HepG2 (cell line): ENCODE data around the gene VPS25. TPM values are rescaled to one million over a fixed set of nuclear protein-coding genes. Genes with fewer than 3 reads are reported as not detected.

Source experiments
- ATAC-seq: fragments of 200-7000 bp; cut with Tn5 transposase; 3 replicates; pipeline ENCODE4 v1.9.1; 2020; ENCODE audit warnings: mild to moderate bottlenecking, moderate library complexity
- BruUV-seq: library from RNA; stranded (reverse); fragments of 400-500 nt; replicated peaks from 2 replicates; lab custom pipeline; 2021; lab: Mats Ljungman, UMichigan
- CTCF ChIA-PET: fragments of 300-600 bp; formaldehyde crosslinking; extraction: SDS; loops from one replicate; lab custom pipeline; 2021; ENCODE audit warnings: low total read pairs, inconsistent platforms, low intra/inter-chr PET ratio; lab: Yijun Ruan, JAX
- POLR2A ChIA-PET: fragments of 350-600 bp; sonication (Branson Sonifier 250); formaldehyde crosslinking; loops from one replicate; lab custom pipeline; 2020; ENCODE audit warnings: antibody characterized with exemption, inconsistent platforms; lab: Yijun Ruan, JAX
- DNase-seq: peaks from one replicate; pipeline ENCODE4 v3.0.0-alpha.2; 2015; ENCODE audit warnings: low spot score
- FAIRE-seq: peaks from 3 replicates; lab custom pipeline; 2011; peaks lifted over from hg19 to GRCh38; lab: Jason Lieb, UNC
- H2AFZ ChIP-seq: one replicate; pipeline ENCODE4 v1.6.1; 2011; ENCODE audit warnings: low read length, inconsistent platforms
- H3K27ac ChIP-seq: fragments of 300-600 bp; 3 replicates; pipeline ENCODE4 v1.8.0; 2011; ENCODE audit warnings: mixed run types, mild to moderate bottlenecking, mixed read lengths, low read length, inconsistent platforms; ENCODE audit not compliant: insufficient read depth; ENCODE audit errors: extremely low read length
- H3K27me3 ChIP-seq, 2 experiments: fragments of 200-600 bp in 1 of 2; 2 replicates in 1 of 2; 3 replicates in 1 of 2; pipeline versions ENCODE4 v1.6.0 to v1.8.0; 2011; ENCODE audit warnings: low read length in 2 of 2, mild to moderate bottlenecking in 2 of 2, moderate library complexity in 2 of 2, inconsistent platforms in 1 of 2; ENCODE audit not compliant: insufficient read depth in 2 of 2, control insufficient read depth in 1 of 2
- H3K36me3 ChIP-seq, 2 experiments: fragments of 200-600 bp in 1 of 2; replicated peaks in 1 of 2; 2 replicates in 1 of 2; 3 replicates in 1 of 2; pipeline versions ENCODE4 v1.5.1 to v1.8.0; 2011; ENCODE audit warnings: low read length in 2 of 2, inconsistent platforms in 1 of 2; ENCODE audit not compliant: insufficient read depth in 2 of 2, control insufficient read depth in 1 of 2
- H3K4me1 ChIP-seq: 2 replicates; pipeline ENCODE4 v1.5.1; 2012; ENCODE audit warnings: low read length, inconsistent platforms; ENCODE audit not compliant: insufficient read depth
- H3K4me2 ChIP-seq: 2 replicates; pipeline ENCODE4 v1.6.0; 2011; ENCODE audit warnings: low read depth, low read length, inconsistent platforms
- H3K4me3 ChIP-seq, 3 experiments: fragments of 200-600 bp in 1 of 3; sonication (generic), shearing (Covaris generic) in 1 of 3; replicated peaks in 1 of 3; 2 replicates each; pipeline ENCODE4 v1.5.1; 2011 to 2016; ENCODE audit warnings: low read length in 3 of 3, inconsistent platforms in 2 of 3, low read depth in 2 of 3, mild to moderate bottlenecking in 2 of 3, control low read depth in 1 of 3, mixed read lengths in 1 of 3; ENCODE audit not compliant: insufficient read depth in 1 of 3
- H3K79me2 ChIP-seq: one replicate; pipeline ENCODE4 v1.6.1; 2011; ENCODE audit warnings: low read length, inconsistent platforms; ENCODE audit not compliant: insufficient read depth
- H3K9ac ChIP-seq: 2 replicates; pipeline ENCODE4 v1.6.0; 2011; ENCODE audit warnings: mild to moderate bottlenecking, low read depth, low read length, inconsistent platforms; ENCODE audit not compliant: insufficient read depth
- H3K9me3 ChIP-seq: 2 replicates; pipeline ENCODE4 v1.5.1; 2012; ENCODE audit warnings: mild to moderate bottlenecking, low read length
- H4K20me1 ChIP-seq: 2 replicates; pipeline ENCODE4 v1.6.0; 2011; ENCODE audit warnings: inconsistent platforms, mild to moderate bottlenecking, low read length, moderate library complexity; ENCODE audit not compliant: insufficient read depth
- MED8 ChIP-seq: sonication (generic); formaldehyde crosslinking; IDR thresholded peaks from 2 replicates; pipeline ENCODE4 v1.8.1; 2023; ENCODE audit warnings: mild to moderate bottlenecking, missing genetic modification reagents; ENCODE audit not compliant: insufficient replicate concordance
- NONO ChIP-seq, 2 experiments: fragments of 450-650 bp in 1 of 2; sonication (generic) in 1 of 2; formaldehyde crosslinking in 1 of 2; IDR thresholded peaks in 1 of 2; conservative IDR thresholded peaks in 1 of 2; 2 replicates each; pipeline versions ENCODE4 v1.6.1 to v1.8.0; 2017 to 2022; ENCODE audit warnings: mild to moderate bottlenecking in 1 of 2, missing genetic modification reagents in 1 of 2, moderate library complexity in 1 of 2
- NRL ChIP-seq: sonication (generic); formaldehyde crosslinking; IDR thresholded peaks from 2 replicates; pipeline ENCODE4 v1.5.0; 2020; ENCODE audit warnings: missing genetic modification reagents, mild to moderate bottlenecking, moderate library complexity, borderline replicate concordance
- TBP ChIP-seq: sonication (generic); formaldehyde crosslinking; IDR thresholded peaks from 2 replicates; pipeline ENCODE4 v1.5.0; 2020; ENCODE audit warnings: missing genetic modification reagents
- TRIM24 ChIP-seq: sonication (generic); formaldehyde crosslinking; IDR thresholded peaks from 2 replicates; pipeline ENCODE4 v1.8.0; 2022; ENCODE audit warnings: mild to moderate bottlenecking, missing genetic modification reagents
- ZNF138 ChIP-seq: sonication (generic); formaldehyde crosslinking; IDR thresholded peaks from 2 replicates; pipeline ENCODE4 v1.5.0; 2020; ENCODE audit warnings: mild to moderate bottlenecking, low read depth, missing genetic modification reagents
- ZNF280B ChIP-seq: sonication (generic); formaldehyde crosslinking; IDR thresholded peaks from 2 replicates; pipeline ENCODE4 v1.5.0; 2020; ENCODE audit warnings: missing genetic modification reagents, mild to moderate bottlenecking, borderline replicate concordance
- ZNF572 ChIP-seq: sonication (generic); formaldehyde crosslinking; IDR thresholded peaks from 2 replicates; pipeline ENCODE4 v1.5.1; 2020; ENCODE audit warnings: mild to moderate bottlenecking, missing genetic modification reagents
- ZNF629 ChIP-seq: sonication (generic); formaldehyde crosslinking; conservative IDR thresholded peaks from 2 replicates; pipeline ENCODE4 v1.5.0; 2020; ENCODE audit warnings: missing genetic modification reagents
- WGBS: methylation state at CpG from one replicate; pipeline ENCODE4 v1.1.6; 2017; ENCODE audit warnings: low lambda C conversion rate; 5-methylcytosine and 5-hydroxymethylcytosine counted together
- in situ Hi-C: cut with HindIII; loops from 2 replicates; pipeline ENCODE4 v1.10.0; 2017; ENCODE audit warnings: low pct_unique_long_range_greater_than_20kb; ENCODE audit not compliant: extremely low pct_ligation_motif_present
- intact Hi-C: fragments of 100-400 bp; cut with micrococcal nuclease; formaldehyde crosslinking; loops from one replicate; pipeline ENCODE4 v1.10.0; 2022; ENCODE audit not compliant: unreplicated experiment
- polyA plus RNA-seq, 8 experiments: library from polyadenylated mRNA; depleted of rRNA in 3 of 8; stranded (reverse) in 7 of 8; unstranded in 1 of 8; fragments of >200 nt; fragmentation: Illumina TruSeq in 4 of 8; extraction: Trizol in 4 of 8; gene quantifications; 2 replicates each; pipeline versions ENCODE4 v1.2.1 to v1.2.3, GENCODE V29; 2011 to 2016; ENCODE audit warnings: low read depth in 4 of 8, missing spikeins in 1 of 8, mixed read lengths in 1 of 8; ENCODE audit not compliant: insufficient read depth in 1 of 8
- total RNA-seq, 5 experiments: library from RNA; depleted of rRNA; stranded (reverse); fragments of >200 nt; fragmentation: Illumina TruSeq; extraction: Trizol; gene quantifications; 2 replicates each; pipeline ENCODE4 v1.2.3, GENCODE V29; 2016; ENCODE audit warnings: low read depth in 1 of 5

The VPS25 gene
- total and polyA plus RNA-seq, 2 of the 13 experiments (the other 11 are each of a cell fraction or from before 2014, with no cell fraction given) = 161 to 249 TPM

- intact Hi-C loops (no loop called here), in situ Hi-C loops (no loop called here)
- no TSS peak for BruUV-seq
- H3K9ac ChIP-seq = peak overlapping the region; percentile 95; the same call in 1 of the 2 replicates
- H4K20me1 ChIP-seq = peaks cover 4% of the 10 kb centered on the region; the same call in 1 of the 2 replicates
- ATAC-seq = no peak
- no peaks in the 10 kb centered on the region; a peak in 1 of 5 replicates for H3K27me3 ChIP-seq
- peaks cover 23% of the 10 kb centered on the region for H3K79me2 ChIP-seq
- H3K4me2 ChIP-seq = peak overlapping the region; percentile 99
- no peak for FAIRE-seq
- ChIA-PET CTCF (no interaction called here), POLR2A (interaction anchor here (3.3 to 8.4 kb wide), 5 partner anchors 10 to 40 kb away, joined by 21 to 278 read pairs (median 75); partner anchors contain the start of genes BECN1, CNTD1, COA3 and RAMP2)
- no peaks in the 10 kb centered on the region for H3K9me3 ChIP-seq
- 87% methylated on average over 9 of the region's 9 CpGs for WGBS
- H3K4me1 ChIP-seq = peaks cover 36% of the 10 kb centered on the region
- peaks cover 24 to 29% of the 10 kb centered on the region in 2 experiments; a peak in 4 of 5 replicates for H3K36me3 ChIP-seq
- no peak for DNase-seq
- no peak overlapping the region for H3K27ac ChIP-seq
- no peak for TF ChIP-seq TBP (CRISPR knock-in tag)
- TF ChIP-seq ZNF138 (CRISPR knock-in tag) = 0 out of 2 replicates have a peak, but pooled peaks have one; percentile 32
- TF ChIP-seq ZNF280B (CRISPR knock-in tag) = no peak
- no peak for TF ChIP-seq ZNF629 (CRISPR knock-in tag)
- no peak for TF ChIP-seq MED8
- TF ChIP-seq NONO (IDR thresholded peaks at IDR 0.05) = no peak
- TF ChIP-seq NONO (CRISPR knock-in tag; conservative IDR thresholded peaks at IDR 0.05) = 0 out of 2 replicates have a peak, but pooled peaks have one; percentile 28
- peak; percentile 3; the same call in 1 of the 2 replicates for TF ChIP-seq NRL
- no peak for TF ChIP-seq TRIM24 (CRISPR knock-in tag)
- no peak for TF ChIP-seq ZNF572 (CRISPR knock-in tag)
- peak overlapping the region in 2 of 3 experiments; percentile 92 to 99; a peak in 3 of 6 replicates for H3K4me3 ChIP-seq
- no peak overlapping the region for H2AFZ ChIP-seq
Observed at GRCh38 chr17:42783062-42783790, 10.0 kb downstream of the VPS25 start.
